Heart left ventricle (tissue), 13 donors: Measurements from ENCODE around the gene MKNK1.

Experiments
- CTCF ChIP-seq, 12 donors: fragments of 200-600 bp; sonication (generic) in 4 of 12; IDR thresholded peaks; one replicate each; pipeline versions ENCODE4 v1.5.0 to v1.8.0; 2018 to 2022; ENCODE audit warnings: antibody characterized with exemption in 12 of 12, mild to moderate bottlenecking in 5 of 12
- POLR2A ChIP-seq, 2 donors: fragments of 450-650 bp; IDR thresholded peaks; one replicate each; pipeline ENCODE4 v1.6.1; 2017; ENCODE audit warnings: antibody characterized with exemption in 2 of 2, mild to moderate bottlenecking in 2 of 2, moderate library complexity in 2 of 2
- donor health status: ischemic (EF 13 %, LVEDD 7.1; RV severe dilation, severe dysfunction).
- donor health status: DM: no; HTN: yes; CAD: no.
- donor health status: DM: no; HTN: no; CAD: no.
- donor health status: ischemic (EF 25% LVEDD 6.9; RV normal size, moderate dysfunction).
- donor health status: ischemic (EF 25% LVEDD 5.7; RV mildly dilated, moderate dysfunction).
- donor health status: ischemic (EF 35%, LVEDD 5.7; RV mildly dilated, moderate dysfunction).
- donor health status: nonischemic (EF 11% LVEDD 7.7; RV severe dilation, severe dysfunction).
- donor health status: DM: yes; HTN: yes; CAD: no.
- donor health status: PGD.
- donor health status: ischemic (EF 29% LVEDD 5.4; RV normal size, mild dysfunction).
- donor health status: nonischemic (EF 23%, LVEDD 6.1; RV moderate dilation, normal function).

- TF ChIP-seq CTCF (IDR thresholded peaks at IDR 0.05) (no peak), POLR2A (IDR thresholded peaks at IDR 0.05) (no peak)
Measured at GRCh38 chr1:46592823-46593222, 11.2 kb downstream of the MKNK1 start.
